GM12892 (cell line): ENCODE results near the gene FBXL13.
"Not testable (repeated sequence)": the region's sequence is repeated elsewhere in the genome, so short reads cannot be mapped to it uniquely, and the experiment has no call there.

ENCODE experiments used
- POLR2A ChIP-seq: IDR thresholded peaks from 2 replicates; pipeline ENCODE4 v1.6.1; 2011; ENCODE audit warnings: low read depth, low read length, control low read depth
- POLR2AphosphoS5 ChIP-seq: IDR thresholded peaks from 2 replicates; pipeline ENCODE4 v1.6.1; 2011; ENCODE audit warnings: low read depth, low read length, control low read depth

DNA sequence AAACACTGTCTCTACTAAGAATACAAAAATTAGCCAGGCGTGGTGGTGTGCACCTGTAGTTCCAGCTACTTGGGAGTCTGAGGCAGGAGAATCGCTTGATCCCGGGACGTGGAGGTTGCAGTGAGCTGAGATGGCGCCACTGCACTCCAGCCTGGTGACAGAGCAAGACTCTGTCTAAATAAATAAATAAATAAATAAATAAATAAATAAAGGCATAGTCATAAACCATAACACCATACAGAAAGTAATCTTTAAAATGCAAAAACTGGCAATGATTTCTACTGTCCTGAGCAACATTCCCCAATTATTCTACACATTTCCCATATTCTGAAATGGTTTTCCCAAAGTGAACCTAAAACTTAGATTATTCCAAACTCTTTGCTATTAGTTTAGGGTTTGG, 79.0 kb downstream of the FBXL13 start:
- not testable (repeated sequence) for TF ChIP-seq POLR2A, POLR2AphosphoS5
